Loucy (cell line): ENCODE measurements around the gene DEGS1.

ENCODE experiments used
- CTCF ChIP-seq: fragments of 200-600 bp; sonication (generic); conservative IDR thresholded peaks from 2 replicates; pipeline ENCODE4 v1.5.1; 2014; ENCODE audit warnings: mild to moderate bottlenecking, antibody characterized with exemption, low read length
- EZH2phosphoT487 ChIP-seq: fragments of 200-600 bp; IDR thresholded peaks from 2 replicates; pipeline ENCODE4 v1.6.1; 2018; ENCODE audit warnings: antibody characterized with exemption, mild to moderate bottlenecking, moderate library complexity, borderline replicate concordance

- no peak for TF ChIP-seq CTCF
- no peak for TF ChIP-seq EZH2phosphoT487
Measured at GRCh38 chr1:224217655-224218623, 34.9 kb downstream of the DEGS1 start.
